ENCODE results near the gene FARS2. TPM values are rescaled to one million over a fixed set of nuclear protein-coding genes. Genes with fewer than 3 reads are reported as not detected.
A peak's percentile ranks its signal among the peaks of the same experiment; 100 is the strongest.

The FARS2 gene
- total RNA-seq, 1 experiment from 2014 or later, result 25.6 TPM

DNA sequence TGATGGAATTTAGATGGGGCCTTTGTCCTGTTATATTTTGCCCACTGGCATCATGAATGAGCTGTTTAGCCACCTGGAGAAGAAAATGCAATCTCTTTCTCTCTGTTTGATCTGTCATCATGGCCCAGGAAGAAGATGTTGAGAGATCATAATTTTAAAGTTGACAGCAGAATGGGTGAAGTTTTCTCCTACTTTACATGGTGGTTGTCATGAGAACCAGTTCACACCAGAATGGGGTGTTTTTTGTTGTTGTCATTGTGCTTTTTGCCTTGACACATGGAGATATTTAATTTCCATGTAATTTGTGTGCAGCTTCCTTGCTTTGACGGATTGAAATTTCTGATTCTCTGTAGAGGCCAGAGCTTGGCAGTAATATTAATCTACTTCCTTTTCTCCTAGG lies 122.5 kb downstream of the FARS2 start:
- no peak for DNase-seq (ENCODE audit: low read depth, low spot score)
- in situ Hi-C loops (cut with HindIII; ENCODE audit: low pct_unique_long_range_greater_than_20kb, low sequenced_read_pairs), result no loop called here

DNA sequence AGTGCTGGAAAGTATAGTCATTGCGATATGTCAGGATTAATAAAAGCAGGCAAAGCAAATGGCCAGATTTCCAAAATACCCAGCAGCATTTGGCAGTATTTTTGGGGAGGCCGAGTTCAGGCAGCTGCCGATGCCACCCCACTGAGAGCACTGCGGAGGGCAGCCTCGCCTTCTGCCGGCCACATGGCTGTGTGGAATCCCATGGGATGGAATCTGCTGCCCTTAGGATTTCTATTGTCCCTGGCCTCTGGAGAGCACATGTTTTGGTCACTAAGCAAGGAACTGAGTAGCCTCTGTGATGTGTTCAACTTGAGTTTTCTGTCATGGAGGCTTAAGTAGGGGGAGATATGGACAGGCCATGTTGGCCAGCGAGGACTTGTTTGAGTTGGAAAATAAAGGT lies 123.0 kb downstream of the FARS2 start:
- in situ Hi-C loops (cut with HindIII; ENCODE audit: low pct_unique_long_range_greater_than_20kb, low sequenced_read_pairs), result no loop called here
- DNase-seq (ENCODE audit: low read depth, low spot score), result no peak

DNA sequence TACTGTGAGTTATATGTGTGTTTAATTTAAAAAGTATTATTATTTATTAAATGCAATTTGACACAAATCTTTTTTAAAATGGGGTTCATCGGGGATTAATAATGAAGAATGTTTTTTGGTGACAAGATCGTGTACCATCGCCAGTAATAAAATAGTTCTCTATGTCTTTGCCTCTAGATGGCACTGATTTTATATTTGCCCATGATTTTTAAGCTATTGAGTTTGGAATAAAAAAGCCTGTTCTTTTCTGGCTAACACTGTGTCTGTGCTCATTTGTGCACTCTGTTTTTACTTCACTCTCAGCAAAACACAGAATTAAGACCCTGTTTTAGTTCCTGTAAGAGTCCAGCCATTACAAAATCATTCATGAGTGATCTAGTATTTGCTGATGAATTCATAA lies 127.0 kb downstream of the FARS2 start:
- peak; percentile 13 for DNase-seq (ENCODE audit: low read depth, low spot score)
- in situ Hi-C loops (cut with HindIII; ENCODE audit: low pct_unique_long_range_greater_than_20kb, low sequenced_read_pairs), result no loop called here

DNA sequence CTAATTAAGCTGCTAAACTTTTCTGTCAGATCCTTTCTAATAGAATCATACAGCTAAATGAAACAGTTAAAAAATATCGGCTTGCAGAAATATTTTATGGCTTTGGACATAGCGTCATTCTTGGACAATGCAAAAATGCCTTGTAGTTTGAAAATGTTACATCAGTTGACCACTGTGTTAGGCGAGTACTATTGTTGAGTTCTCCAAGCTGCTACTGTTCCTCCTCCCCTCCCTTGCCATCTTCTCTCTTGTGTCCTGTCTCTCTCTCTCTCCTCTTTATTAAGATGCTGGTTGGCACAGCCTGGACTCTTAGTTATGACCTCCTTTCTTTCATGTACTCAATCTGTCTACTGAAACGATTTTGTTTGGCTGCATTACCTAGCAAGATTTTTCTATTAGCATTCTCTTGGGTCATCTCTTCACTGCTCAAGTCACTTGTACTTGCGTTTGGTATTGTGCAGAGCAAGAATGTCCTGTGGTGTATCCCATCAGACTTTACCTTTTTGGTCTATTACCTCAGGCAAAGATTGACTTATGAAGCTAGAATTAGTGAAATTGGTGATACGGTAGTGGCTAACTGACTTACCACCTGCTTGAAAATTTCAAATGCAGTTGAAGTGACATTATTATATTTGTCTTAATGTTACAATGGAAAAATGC lies 127.9 kb downstream of the FARS2 start:
- DNase-seq (ENCODE audit: low read depth, low spot score), result no peak
- in situ Hi-C loops (cut with HindIII; ENCODE audit: low pct_unique_long_range_greater_than_20kb, low sequenced_read_pairs), result no loop called here

DNA sequence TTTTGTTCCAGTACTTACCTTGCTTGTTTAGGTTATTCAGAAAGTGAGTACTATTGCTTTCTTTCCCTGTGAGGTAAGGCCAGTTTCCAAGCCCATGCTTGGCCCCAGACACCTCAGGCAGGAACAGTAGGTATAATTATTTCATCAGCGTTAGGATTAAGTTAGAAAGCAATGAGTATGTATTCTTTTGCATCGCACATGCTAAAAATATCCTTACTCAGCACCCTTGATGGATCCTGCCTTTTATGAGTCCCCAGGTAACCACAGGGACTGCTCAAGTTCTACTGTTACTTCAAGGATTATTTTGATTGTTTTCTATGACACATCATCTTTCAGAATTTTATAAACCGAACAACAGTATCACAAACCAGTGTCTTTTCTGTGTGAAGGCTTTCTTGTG lies 128.9 kb downstream of the FARS2 start:
- DNase-seq (ENCODE audit: low read depth, low spot score), result no peak
- in situ Hi-C loops (cut with HindIII; ENCODE audit: low pct_unique_long_range_greater_than_20kb, low sequenced_read_pairs), result no loop called here

DNA sequence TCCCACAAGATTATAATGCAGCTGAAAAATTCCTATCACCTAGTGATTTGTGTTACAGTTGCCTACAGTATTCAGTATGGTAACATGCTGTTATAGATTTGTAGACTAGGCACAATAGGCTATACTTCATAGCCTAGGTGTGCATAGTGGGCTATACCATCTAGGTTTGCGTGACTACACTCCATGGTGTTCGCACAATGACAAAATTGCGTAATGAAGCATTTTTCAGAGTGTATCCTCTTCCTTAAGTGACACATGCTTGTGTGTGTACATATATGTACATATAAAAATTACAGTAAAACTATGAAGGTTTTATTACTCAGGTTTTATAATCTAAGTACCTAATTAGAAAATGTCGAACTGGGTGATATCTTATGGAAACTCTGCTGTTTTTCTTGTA lies 133.0 kb downstream of the FARS2 start:
- in situ Hi-C loops (cut with HindIII; ENCODE audit: low pct_unique_long_range_greater_than_20kb, low sequenced_read_pairs), result no loop called here

DNA sequence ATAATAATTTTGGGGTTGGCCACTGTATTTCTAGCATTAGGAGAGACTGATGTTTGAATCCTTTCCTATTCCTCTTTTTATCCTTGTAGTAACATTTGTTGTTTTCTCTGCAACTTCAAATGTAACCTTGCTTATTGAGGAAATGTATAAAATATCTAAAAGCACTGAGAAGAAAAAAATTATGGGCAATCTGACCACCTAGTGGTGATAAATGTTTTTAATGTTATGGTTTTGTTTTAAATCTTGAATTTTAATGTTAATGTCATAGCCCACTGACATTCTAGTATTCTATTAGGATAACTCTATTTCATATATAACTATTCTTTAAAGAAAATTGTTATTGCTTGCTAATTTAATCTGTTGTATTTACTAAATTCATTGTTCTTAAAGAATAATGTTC lies 134.4 kb downstream of the FARS2 start:
- no peak for DNase-seq (ENCODE audit: low read depth, low spot score)
- in situ Hi-C loops (cut with HindIII; ENCODE audit: low pct_unique_long_range_greater_than_20kb, low sequenced_read_pairs), result no loop called here

More for the DNA sequence above, 133.0 kb downstream of the FARS2 start:
- no peak for DNase-seq (ENCODE audit: low read depth, low spot score)

DNA sequence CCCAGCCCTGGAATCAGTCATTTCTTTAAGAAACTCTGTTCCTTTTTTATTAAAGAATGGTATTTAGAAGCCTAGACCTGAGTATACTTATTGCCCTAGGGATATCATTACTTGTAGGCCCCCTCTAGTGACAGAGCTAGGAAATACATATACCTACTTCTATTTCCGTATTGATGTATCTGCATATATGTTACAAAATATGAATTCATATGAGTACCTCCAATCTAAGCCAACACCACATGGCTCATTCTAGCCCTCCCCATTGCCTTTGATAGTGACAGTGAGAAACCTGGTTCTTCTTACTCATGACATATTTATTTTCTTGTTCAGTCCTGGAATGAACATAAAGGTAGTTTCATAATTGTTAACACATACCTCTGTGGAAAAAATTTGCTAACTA lies 137.2 kb downstream of the FARS2 start:
- in situ Hi-C loops (cut with HindIII; ENCODE audit: low pct_unique_long_range_greater_than_20kb, low sequenced_read_pairs), result no loop called here
- peak; percentile 79 for DNase-seq (ENCODE audit: low read depth, low spot score)

DNA sequence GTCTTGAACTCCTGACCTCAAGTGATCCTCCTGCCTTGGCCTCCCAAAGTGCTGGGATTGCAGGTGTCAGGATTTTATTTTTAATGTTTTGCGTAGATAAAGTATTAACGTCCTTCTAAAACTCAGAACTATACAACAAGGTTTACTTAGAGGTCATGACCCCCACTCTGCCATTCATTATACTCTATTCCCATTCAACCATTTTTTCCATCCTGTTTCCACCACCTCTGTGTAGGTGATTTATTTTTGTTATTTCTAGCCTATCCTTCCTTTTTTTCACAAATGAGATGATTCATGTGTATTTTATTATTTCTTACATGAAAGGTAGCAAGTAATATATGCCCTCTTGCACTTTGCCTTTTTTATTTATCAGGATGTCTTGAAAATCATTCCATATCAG lies 138.1 kb downstream of the FARS2 start:
- DNase-seq (ENCODE audit: low read depth, low spot score), result no peak
- in situ Hi-C loops (cut with HindIII; ENCODE audit: low pct_unique_long_range_greater_than_20kb, low sequenced_read_pairs), result no loop called here

DNA sequence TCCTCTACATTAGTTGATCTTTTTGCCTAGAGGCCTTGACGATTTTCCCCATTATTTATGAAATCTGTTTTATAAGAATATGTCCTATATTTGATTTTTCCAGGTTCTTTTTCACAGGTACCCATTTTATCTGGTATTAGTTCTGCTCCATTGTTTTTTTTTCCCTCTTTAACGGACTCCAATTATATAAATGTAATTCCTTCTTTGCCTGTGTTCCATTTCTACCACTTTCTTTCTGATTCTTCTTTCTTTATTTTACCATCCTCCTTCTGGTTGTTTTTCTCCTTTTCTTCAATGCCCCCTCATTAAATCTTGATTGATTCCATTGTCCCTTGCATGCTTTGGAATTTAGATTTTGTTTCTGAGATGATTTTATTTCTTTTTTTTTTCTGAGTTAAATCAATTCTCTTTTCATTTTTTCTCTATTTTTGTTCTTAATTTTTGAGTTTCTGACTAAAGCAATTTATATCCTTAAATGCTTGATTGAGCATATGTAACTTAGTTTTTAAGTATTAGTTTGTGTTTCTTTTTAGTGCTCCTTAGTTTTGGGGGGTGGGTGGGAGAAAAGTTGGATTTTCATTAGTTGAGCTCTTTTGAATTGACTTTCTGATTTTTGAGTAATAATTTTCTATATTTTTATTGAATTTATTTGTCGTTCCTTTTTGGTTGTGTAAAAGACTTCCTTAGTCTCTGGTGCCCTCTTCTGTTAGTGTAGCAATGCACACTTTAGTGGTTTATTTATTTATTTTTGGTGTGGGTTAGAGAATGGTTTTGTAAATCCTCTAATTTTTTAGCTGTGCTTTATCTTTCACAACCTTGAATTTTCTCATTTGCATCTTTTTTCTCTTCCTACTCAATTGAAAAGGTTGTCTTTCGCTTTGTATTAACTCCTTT lies 140.8 kb downstream of the FARS2 start:
- in situ Hi-C loops (cut with HindIII; ENCODE audit: low pct_unique_long_range_greater_than_20kb, low sequenced_read_pairs), result no loop called here
- peak; percentile 51 for DNase-seq (ENCODE audit: low read depth, low spot score)

DNA sequence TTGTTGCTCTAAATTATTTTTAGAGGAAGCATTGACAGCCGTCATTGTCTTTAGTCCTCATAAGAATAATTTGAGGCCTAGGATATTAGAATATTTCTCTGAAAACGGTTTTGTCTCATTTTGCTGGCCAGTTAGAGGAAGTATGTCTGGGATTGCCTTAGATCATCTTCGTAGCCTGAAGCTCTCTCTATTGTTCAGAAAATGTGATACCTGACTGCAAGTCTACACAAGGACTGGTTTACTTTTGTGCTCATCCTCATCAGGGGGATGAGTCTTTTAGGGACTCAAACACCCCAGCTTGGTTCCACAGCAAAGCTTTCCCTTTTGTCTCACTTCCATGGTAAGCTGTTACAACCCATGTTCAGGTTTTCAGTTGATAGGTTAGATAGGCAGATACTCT lies 141.8 kb downstream of the FARS2 start:
- in situ Hi-C loops (cut with HindIII; ENCODE audit: low pct_unique_long_range_greater_than_20kb, low sequenced_read_pairs), result no loop called here
- DNase-seq (ENCODE audit: low read depth, low spot score), result no peak

DNA sequence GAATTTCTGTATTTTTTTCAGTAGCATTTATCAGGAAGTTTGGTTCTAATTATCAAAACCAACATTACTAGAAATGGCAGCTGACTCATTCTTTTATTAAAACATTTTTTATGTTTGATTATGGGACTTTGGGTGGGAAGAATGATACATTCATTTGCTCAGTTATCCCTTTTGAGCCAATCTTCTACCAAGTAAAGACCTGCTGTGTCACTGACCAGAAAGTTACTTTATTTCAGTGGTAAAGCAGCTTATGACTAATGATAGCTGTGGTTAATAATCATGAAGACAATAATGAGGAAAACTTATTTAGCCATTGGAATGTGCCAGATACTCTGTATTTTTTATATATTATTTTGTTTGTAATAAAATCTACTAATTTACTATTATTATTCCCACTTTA lies 142.3 kb downstream of the FARS2 start:
- no peak for DNase-seq (ENCODE audit: low read depth, low spot score)
- in situ Hi-C loops (cut with HindIII; ENCODE audit: low pct_unique_long_range_greater_than_20kb, low sequenced_read_pairs), result no loop called here

DNA sequence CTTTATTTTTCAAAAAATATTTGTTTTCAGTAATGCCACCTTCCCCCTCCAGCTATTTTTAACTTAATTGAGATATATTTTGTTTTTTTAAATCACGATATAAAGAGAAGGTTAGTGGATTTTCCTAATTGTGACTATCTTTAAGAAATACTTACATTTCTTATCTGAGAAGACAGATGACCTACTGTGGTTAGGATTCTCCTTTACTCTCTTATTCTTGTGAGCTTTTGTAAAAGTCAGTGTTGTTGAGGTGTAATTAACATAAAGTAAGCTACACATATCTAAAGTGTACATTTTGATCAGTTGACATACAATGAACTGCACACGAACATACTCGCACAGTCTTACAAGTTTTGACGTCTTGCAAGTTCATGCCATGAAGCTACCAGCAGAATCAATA lies 144.7 kb downstream of the FARS2 start:
- in situ Hi-C loops (cut with HindIII; ENCODE audit: low pct_unique_long_range_greater_than_20kb, low sequenced_read_pairs), result no loop called here
- no peak for DNase-seq (ENCODE audit: low read depth, low spot score)

DNA sequence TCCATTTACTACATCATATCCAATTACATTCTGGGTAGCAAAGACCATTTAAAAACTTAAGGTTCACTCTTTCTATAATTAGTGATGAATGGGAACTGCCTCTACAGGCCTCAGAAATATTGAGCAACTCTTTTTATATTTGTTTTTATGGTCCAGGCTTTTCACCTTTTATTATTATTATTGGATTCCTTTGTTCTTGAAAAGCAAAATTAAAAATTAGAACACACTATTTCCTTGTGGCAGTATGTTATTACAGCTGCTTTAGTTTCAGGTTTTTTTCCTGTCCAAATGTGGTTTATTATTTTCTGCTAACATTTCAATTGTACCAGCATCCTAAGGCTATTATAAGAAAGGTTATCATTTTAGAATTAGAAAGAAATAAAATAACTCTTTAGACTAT lies 150.1 kb downstream of the FARS2 start:
- no peak for DNase-seq (ENCODE audit: low read depth, low spot score)
- in situ Hi-C loops (cut with HindIII; ENCODE audit: low pct_unique_long_range_greater_than_20kb, low sequenced_read_pairs), result no loop called here

DNA sequence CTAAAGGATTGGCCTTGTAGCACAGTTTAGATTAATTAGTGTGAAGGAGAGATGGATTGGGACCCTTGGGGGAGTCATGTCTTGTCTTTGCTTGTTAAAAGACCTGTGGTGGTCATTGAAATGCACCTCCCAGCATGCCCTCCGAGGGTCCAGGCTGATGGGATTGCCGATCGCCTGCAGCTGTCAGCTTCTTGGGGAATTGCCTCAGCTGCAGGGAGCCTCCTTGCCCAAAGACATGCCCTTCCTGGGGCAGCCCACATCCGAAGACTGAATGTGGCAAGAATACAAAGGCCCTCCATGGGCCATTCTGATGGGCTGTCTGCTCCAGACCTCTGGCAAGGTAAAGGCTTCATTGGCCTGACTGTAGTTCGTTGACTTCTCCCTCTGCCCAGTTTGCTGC lies 150.7 kb downstream of the FARS2 start:
- no peak for DNase-seq (ENCODE audit: low read depth, low spot score)
- in situ Hi-C loops (cut with HindIII; ENCODE audit: low pct_unique_long_range_greater_than_20kb, low sequenced_read_pairs), result no loop called here

DNA sequence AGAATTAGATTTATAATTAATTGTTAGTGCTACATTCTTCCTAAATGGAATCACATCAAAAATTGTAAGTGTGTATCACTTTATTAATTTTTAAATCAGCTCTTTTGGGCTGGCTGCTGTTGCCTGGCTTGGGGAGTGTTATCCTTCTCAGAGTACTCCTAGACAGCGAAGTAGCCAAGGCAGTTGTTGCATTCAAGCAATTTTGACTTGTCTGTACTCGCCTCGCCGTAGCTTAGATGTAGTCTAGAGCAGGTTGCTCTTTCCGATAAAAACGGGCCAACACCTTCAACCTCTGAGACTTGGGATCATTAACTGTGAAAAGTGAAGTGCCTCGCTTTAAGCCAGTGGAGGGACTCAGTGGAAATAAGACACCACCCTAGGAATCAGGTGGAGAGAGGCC lies 151.3 kb downstream of the FARS2 start:
- in situ Hi-C loops (cut with HindIII; ENCODE audit: low pct_unique_long_range_greater_than_20kb, low sequenced_read_pairs), result no loop called here
- no peak for DNase-seq (ENCODE audit: low read depth, low spot score)

DNA sequence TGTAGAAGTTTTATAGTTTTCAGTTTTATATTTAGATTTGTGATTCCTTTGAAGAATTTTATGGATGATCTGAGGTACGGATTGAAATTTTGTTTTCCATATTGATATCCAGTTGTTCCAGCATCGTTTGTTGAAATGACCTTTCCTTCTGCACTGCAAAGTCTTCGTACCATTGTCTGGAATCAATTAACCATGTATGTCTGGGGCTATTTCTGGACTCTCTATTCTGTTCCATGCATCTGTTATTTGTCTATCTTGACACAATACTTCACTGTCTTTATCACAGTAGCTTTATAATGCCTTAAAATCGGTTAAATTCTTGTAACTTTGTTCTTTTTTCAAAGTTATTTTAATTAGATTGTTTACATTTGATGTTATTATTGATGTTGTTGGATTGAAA lies 154.9 kb downstream of the FARS2 start:
- in situ Hi-C loops (cut with HindIII; ENCODE audit: low pct_unique_long_range_greater_than_20kb, low sequenced_read_pairs), result no loop called here
- DNase-seq (ENCODE audit: low read depth, low spot score), result no peak

DNA sequence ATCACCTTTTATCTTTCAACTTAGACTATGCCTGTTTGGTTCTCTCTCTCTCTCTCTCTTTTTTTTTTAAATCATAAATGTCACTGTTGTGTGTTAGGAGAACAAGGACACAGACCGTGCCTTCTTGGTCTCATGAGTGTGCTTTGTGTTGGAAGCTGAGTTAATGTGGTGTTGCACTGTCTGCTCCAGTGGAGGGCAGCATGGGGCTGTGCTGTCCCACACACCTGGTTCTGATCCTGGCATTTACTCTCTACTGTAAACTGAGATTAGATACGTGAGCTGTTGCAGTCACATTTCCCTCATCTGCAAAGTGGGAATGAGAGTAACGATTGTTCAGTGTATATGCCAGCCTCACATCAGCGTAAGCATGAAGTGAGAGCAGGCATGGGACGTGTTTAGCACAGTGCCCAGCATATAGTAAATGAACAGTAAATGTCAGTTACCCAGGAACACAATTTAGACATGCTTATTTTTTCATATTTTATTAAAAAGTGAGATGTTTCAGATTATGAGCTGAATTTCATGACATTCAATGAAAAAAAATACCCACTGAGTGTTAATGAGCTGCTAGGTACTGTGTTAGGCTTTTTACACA lies 161.1 kb downstream of the FARS2 start:
- in situ Hi-C loops (cut with HindIII; ENCODE audit: low pct_unique_long_range_greater_than_20kb, low sequenced_read_pairs), result no loop called here
- DNase-seq (ENCODE audit: low read depth, low spot score), result peak; percentile 72

DNA sequence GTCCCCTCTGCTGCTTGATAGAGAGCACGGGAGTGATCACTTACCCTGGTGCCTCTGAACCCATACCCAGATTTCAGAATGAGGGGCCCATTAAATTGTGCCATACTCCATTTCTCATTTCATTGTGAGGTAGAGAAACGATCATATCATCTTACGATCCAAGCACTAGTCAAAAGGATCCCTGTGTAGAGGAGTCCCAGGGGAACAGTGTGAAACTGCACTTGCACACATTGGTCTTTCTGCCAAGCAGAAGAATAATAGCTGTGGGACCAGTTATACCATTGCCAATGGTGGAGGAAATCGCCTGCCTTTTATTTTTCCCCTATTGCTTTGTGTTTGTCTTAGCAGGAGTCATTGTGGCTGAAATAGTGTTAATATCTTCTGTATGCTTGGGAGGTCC lies 161.9 kb downstream of the FARS2 start:
- in situ Hi-C loops (cut with HindIII; ENCODE audit: low pct_unique_long_range_greater_than_20kb, low sequenced_read_pairs), result no loop called here

More for the DNA sequence above, 161.9 kb downstream of the FARS2 start:
- peak; percentile 69 for DNase-seq (ENCODE audit: low read depth, low spot score)
